Stimulated activated CD4-positive, alpha-beta T cell treated with anti-CD3 and anti-CD28 coated beads, Interleukin-1b, Interleukin-23, amount 100 ng/mL, for 48 hours (primary cell): ENCODE results near the gene KRT15.

Experiments
- DNase-seq: peaks from one replicate; pipeline ENCODE4 v3.0.0-alpha.2; 2020

Gene KRT15

GRCh38 chr17:41518789-41519449 is at the start of gene KRT15:
KRT15 (minus strand) TSS chr17:41518890; CDS start chr17:41518827, 63 bp downstream.
- DNase-seq: no peak

- no peak for DNase-seq
Observed at GRCh38 chr17:41567317-41567716, 48.6 kb upstream of the KRT15 start.

GRCh38 chr17:41565338-41565737 is 46.6 kb upstream of the KRT15 start:
- DNase-seq: no peak

- no peak for DNase-seq
Observed at GRCh38 chr17:41563607-41564170, 45.0 kb upstream of the KRT15 start.

- no peak for DNase-seq
Observed at GRCh38 chr17:41561554-41561953, 42.9 kb upstream of the KRT15 start.

- no peak for DNase-seq
Observed at GRCh38 chr17:41559548-41559947, 40.9 kb upstream of the KRT15 start.

- DNase-seq: no peak
Observed at GRCh38 chr17:41556931-41557330, 38.2 kb upstream of the KRT15 start.

GRCh38 chr17:41556306-41556705 is 37.6 kb upstream of the KRT15 start:
- DNase-seq: no peak

- DNase-seq: no peak
Observed at GRCh38 chr17:41555105-41555887, 36.6 kb upstream of the KRT15 start.

GRCh38 chr17:41553987-41554680 is 35.4 kb upstream of the KRT15 start:
- no peak for DNase-seq

GRCh38 chr17:41553176-41553575 is 34.5 kb upstream of the KRT15 start:
- no peak for DNase-seq

GRCh38 chr17:41552455-41552854 is 33.8 kb upstream of the KRT15 start:
- no peak for DNase-seq

- DNase-seq: no peak
Observed at GRCh38 chr17:41551365-41551764, 32.7 kb upstream of the KRT15 start.

GRCh38 chr17:41549596-41550039 is 30.9 kb upstream of the KRT15 start:
- no peak for DNase-seq

GRCh38 chr17:41548844-41549595 is 30.3 kb upstream of the KRT15 start:
- peak; percentile 82 for DNase-seq

- peak; percentile 85 for DNase-seq
Observed at GRCh38 chr17:41547921-41548843, 29.5 kb upstream of the KRT15 start.

- DNase-seq: no peak
Observed at GRCh38 chr17:41547378-41547841, 28.7 kb upstream of the KRT15 start.

- no peak for DNase-seq
Observed at GRCh38 chr17:41546819-41547218, 28.1 kb upstream of the KRT15 start.

GRCh38 chr17:41545829-41546410 is 27.2 kb upstream of the KRT15 start:
- DNase-seq: no peak

GRCh38 chr17:41544935-41545334 is 26.2 kb upstream of the KRT15 start:
- no peak for DNase-seq

GRCh38 chr17:41544491-41544892 is 25.8 kb upstream of the KRT15 start:
- DNase-seq: no peak
